M059J (cell line): ENCODE results near the gene PHYHD1. TPM values are rescaled to one million over a fixed set of nuclear protein-coding genes. Genes with fewer than 3 reads are reported as not detected.

Experiments
- DNase-seq: peaks from one replicate; pipeline ENCODE4 v3.0.0-alpha.2; 2012; ENCODE audit warnings: low read depth
- total RNA-seq: library from RNA; depleted of rRNA; stranded (reverse); fragments of >200 nt; shearing (Covaris generic); gene quantifications from 2 replicates; pipeline ENCODE4 v1.2.3, GENCODE V29; 2014; rRNA removed

PHYHD1 gene
- total RNA-seq, 1 experiment from 2014 or later = not detected

DNA sequence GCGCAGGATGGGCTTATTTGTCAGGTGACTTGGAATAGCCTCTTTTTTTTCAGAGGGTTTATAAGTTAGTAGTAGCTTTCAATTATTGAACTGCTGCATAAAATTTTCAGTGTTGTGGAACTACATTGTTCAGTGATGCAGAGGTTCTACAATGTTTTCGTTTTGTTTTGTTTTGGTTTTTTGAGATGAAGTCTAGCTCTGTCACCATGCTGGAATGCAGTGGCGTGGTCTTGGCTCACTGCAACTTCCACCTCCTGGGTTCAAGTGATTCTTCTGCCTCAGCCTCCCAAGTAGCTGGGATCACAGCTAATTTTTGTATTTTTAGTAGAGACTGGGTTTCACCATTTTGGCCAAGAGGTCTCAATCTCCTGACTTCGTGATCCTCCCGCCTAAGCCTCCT lies 48.7 kb downstream of the PHYHD1 start:
- DNase-seq = peak; percentile 35

DNA sequence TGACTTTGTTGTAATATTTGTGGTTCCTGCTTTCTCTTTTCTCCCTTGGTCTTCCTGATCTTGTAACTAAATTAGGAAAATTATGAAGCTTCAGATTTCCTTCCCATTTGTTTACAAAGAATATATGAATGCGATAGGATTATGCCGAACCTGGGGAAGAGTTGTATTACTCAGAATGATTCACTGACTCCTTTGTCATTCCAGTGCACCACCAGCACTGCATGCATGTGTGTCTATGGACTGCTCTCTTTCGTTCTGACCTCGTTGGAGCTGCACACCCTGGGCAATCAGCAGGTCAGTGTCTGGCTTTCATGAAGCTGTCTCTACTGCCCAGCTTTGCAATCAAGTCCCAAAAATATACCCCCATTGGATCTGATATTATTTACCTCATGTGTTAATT lies 52.2 kb downstream of the PHYHD1 start:
- peak; percentile 80 for DNase-seq

DNA sequence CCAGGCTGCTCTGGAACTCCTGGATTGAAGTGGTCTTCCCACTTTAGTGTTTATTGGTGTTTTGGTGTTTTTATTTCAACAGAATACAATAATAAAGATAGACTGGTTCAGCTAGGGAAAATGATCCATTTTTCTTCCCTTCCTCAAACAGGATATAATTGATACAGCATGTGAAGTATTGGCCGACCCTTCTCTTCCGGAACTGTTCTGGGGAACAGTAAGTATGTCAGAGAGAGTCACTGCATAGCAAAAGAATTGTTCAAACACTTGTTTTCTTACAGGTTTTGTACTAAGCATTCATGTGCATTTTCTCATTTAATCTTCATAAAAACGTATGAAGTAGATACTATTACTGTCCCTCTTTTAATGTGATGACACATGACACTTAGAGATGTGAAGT lies 58.3 kb downstream of the PHYHD1 start:
- DNase-seq = no peak

DNA sequence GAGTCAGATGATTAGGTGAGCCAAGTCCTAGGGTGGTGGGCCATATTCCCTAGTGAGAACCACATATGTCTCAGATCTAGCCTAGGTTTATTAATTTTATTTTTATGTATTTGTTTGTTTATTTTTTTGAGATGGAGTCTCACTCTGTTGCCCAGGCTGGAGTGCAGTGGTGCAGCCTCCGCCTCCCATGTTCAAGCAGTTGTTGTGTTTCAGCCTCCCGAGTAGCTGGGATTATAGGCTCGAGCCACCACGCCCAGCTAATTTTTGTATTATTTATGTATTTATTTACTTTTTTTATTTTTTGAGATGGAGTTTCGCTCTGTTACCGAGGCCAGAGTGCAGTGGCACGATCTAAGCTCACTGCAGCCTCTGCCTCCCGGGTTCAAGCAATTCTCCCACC lies 62.8 kb downstream of the PHYHD1 start:
- no peak for DNase-seq

DNA sequence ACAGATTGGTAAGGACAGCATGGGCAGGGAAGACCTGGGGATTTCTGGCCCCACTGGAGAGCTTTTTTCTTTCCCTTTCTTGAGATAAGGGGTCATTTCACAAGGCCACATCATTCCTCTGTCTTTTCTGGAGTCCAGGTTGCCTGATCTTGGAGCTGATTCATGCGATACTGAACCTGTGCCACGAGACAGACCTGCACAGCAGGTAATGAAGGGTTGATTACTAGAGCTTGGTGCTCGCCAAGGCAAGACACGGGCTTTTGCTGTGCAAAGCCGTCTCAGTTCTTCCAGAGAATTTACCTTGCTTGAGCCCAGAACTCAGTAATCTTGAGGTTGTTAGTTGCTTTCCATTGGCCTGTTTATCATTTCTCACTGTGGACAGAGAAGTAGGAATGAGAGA lies 65.9 kb downstream of the PHYHD1 start:
- no peak for DNase-seq

DNA sequence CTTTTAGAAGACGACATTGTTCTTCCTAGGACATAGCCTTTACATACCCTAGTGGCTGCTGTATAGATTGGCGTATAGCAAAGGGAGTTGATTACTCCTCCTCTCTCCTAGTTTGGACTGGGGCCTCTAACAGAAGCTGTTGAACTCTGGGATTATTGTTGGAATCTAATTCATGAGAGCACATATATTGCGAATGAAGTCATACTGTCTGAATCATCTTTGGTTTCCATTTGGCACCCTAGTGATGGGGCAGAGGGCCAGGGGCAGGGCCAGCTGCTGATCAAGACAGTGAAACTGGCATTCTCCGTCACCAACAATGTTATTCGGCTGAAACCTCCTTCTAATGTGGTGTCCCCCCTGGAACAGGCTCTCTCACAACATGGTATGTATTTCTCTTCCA lies 67.0 kb downstream of the PHYHD1 start:
- DNase-seq = peak; percentile 85

Other genes with a start within 250 kb of the PHYHD1 start
- gene SET, start 231.8 kb upstream of the PHYHD1 start, total RNA-seq = 430 and 608 TPM in 2 replicates
- 3.5 and 7.4 TPM in 2 replicates for gene PKN3, start 218.5 kb upstream of the PHYHD1 start, total RNA-seq
- gene ZDHHC12, start 196.9 kb upstream of the PHYHD1 start, total RNA-seq = 154 and 175 TPM in 2 replicates
- 24.5 and 30.1 TPM in 2 replicates for gene ZER1, start 149.1 kb upstream of the PHYHD1 start, total RNA-seq
- 31.6 and 58.7 TPM in 2 replicates for gene TBC1D13, start 133.7 kb upstream of the PHYHD1 start, total RNA-seq
- gene ENDOG, start 102.5 kb upstream of the PHYHD1 start, total RNA-seq = 10.3 and 18.9 TPM in 2 replicates
- 32.8 and 37.2 TPM in 2 replicates for gene SPOUT1, start 91.2 kb upstream of the PHYHD1 start, total RNA-seq
- 12.7 and 15.9 TPM in 2 replicates for gene KYAT1, start 39.0 kb upstream of the PHYHD1 start, total RNA-seq
- gene LRRC8A, start 38.8 kb upstream of the PHYHD1 start, total RNA-seq = 47.9 and 65.2 TPM in 2 replicates
- gene DOLK, start 26.6 kb downstream of the PHYHD1 start, total RNA-seq = 23.9 and 29.8 TPM in 2 replicates
- 67.6 and 77.6 TPM in 2 replicates for gene NUP188, start 26.7 kb downstream of the PHYHD1 start, total RNA-seq
- 18.1 and 28.8 TPM in 2 replicates for gene SH3GLB2, start 107.3 kb downstream of the PHYHD1 start, total RNA-seq
- gene MIGA2, start 115.6 kb downstream of the PHYHD1 start, total RNA-seq = 19.5 and 23.3 TPM in 2 replicates
- gene DOLPP1, start 160.1 kb downstream of the PHYHD1 start, total RNA-seq = 25.7 and 32.4 TPM in 2 replicates
- gene CRAT, start 189.8 kb downstream of the PHYHD1 start, total RNA-seq = 39.3 and 46.0 TPM in 2 replicates
- gene PTPA, start 190.4 kb downstream of the PHYHD1 start, total RNA-seq = 106 and 152 TPM in 2 replicates